ENCODE results near the gene NINJ2. TPM values are rescaled to one million over a fixed set of nuclear protein-coding genes. Genes with fewer than 3 reads are reported as not detected.

NINJ2 gene
- total RNA-seq, 1 experiment from 2014 or later: not detected

- BruUV-seq (replicated peaks): no TSS peak
- DNase-seq: no peak
- Mint-ChIP-seq H3K4me3 (ENCODE audit: low read depth, unreplicated experiment) (no peak overlapping the region), H3K27me3 (ENCODE audit: unreplicated experiment) (peaks cover 37% of the 10 kb centered on the region), H3K27ac (ENCODE audit: unreplicated experiment) (no peak overlapping the region), H3K4me1 (ENCODE audit: low read depth, unreplicated experiment) (no peaks in the 10 kb centered on the region), H3K9me3 (ENCODE audit: low read depth, unreplicated experiment) (no peaks in the 10 kb centered on the region), H3K36me3 (ENCODE audit: insufficient read depth, unreplicated experiment) (peaks cover 5% of the 10 kb centered on the region)
- TF ChIP-seq CTCF (IDR thresholded peaks at IDR 0.05; ENCODE audit: unreplicated experiment): no peak
- CTCF ChIA-PET: no interaction called here
- intact Hi-C loops (cut with micrococcal nuclease; ENCODE audit: unreplicated experiment): no loop called here
These were observed 101.2 kb downstream of the NINJ2 start for GRCh38 chr12:561908-562593.

- TF ChIP-seq CTCF (IDR thresholded peaks at IDR 0.05; ENCODE audit: unreplicated experiment): no peak
- intact Hi-C loops (cut with micrococcal nuclease; ENCODE audit: unreplicated experiment): no loop called here
- H3K27me3 Mint-ChIP-seq (ENCODE audit: unreplicated experiment): peaks cover 30% of the 10 kb centered on the region
These were observed 101.9 kb downstream of the NINJ2 start for GRCh38 chr12:561391-561705.

GRCh38 chr12:560691-561390 lies 102.4 kb downstream of the NINJ2 start:
- no TSS peak for BruUV-seq (replicated peaks)
- Mint-ChIP-seq H3K27ac (ENCODE audit: unreplicated experiment) (no peak overlapping the region), H3K9me3 (ENCODE audit: low read depth, unreplicated experiment) (no peaks in the 10 kb centered on the region), H3K27me3 (ENCODE audit: unreplicated experiment) (peaks cover 29% of the 10 kb centered on the region), H3K36me3 (ENCODE audit: insufficient read depth, unreplicated experiment) (peaks cover 5% of the 10 kb centered on the region), H3K4me3 (ENCODE audit: low read depth, unreplicated experiment) (no peak overlapping the region), H3K4me1 (ENCODE audit: low read depth, unreplicated experiment) (no peaks in the 10 kb centered on the region)
- intact Hi-C loops (cut with micrococcal nuclease; ENCODE audit: unreplicated experiment): no loop called here
- DNase-seq: no peak
- CTCF ChIA-PET: interaction anchor here (0.6 kb wide), 1 partner anchor 51 kb away, joined by 5 read pairs; no protein-coding TSS in a partner anchor
- TF ChIP-seq CTCF (IDR thresholded peaks at IDR 0.05; ENCODE audit: unreplicated experiment): no peak

More at GRCh38 chr12:561391-561705, 101.9 kb downstream of the NINJ2 start:
- BruUV-seq (replicated peaks): no TSS peak
- H3K4me1 Mint-ChIP-seq (ENCODE audit: low read depth, unreplicated experiment): no peaks in the 10 kb centered on the region
- H3K36me3 Mint-ChIP-seq (ENCODE audit: insufficient read depth, unreplicated experiment): peaks cover 5% of the 10 kb centered on the region
- CTCF ChIA-PET: no interaction called here
- DNase-seq: no peak
- H3K27ac Mint-ChIP-seq (ENCODE audit: unreplicated experiment): no peak overlapping the region
- no peak overlapping the region for H3K4me3 Mint-ChIP-seq (ENCODE audit: low read depth, unreplicated experiment)
- no peaks in the 10 kb centered on the region for H3K9me3 Mint-ChIP-seq (ENCODE audit: low read depth, unreplicated experiment)

- DNase-seq: no peak
- H3K27ac Mint-ChIP-seq (ENCODE audit: unreplicated experiment): no peak overlapping the region
- intact Hi-C loops (cut with micrococcal nuclease; ENCODE audit: unreplicated experiment): no loop called here
- no peaks in the 10 kb centered on the region for H3K9me3 Mint-ChIP-seq (ENCODE audit: low read depth, unreplicated experiment)
- H3K27me3 Mint-ChIP-seq (ENCODE audit: unreplicated experiment): peaks cover 29% of the 10 kb centered on the region
- CTCF ChIA-PET: interaction anchor here (0.6 kb wide), 1 partner anchor 50 kb away, joined by 5 read pairs; no protein-coding TSS in a partner anchor
- BruUV-seq (replicated peaks): no TSS peak
- H3K4me3 Mint-ChIP-seq (ENCODE audit: low read depth, unreplicated experiment): no peak overlapping the region
- H3K4me1 Mint-ChIP-seq (ENCODE audit: low read depth, unreplicated experiment): no peaks in the 10 kb centered on the region
- peaks cover 5% of the 10 kb centered on the region for H3K36me3 Mint-ChIP-seq (ENCODE audit: insufficient read depth, unreplicated experiment)
- TF ChIP-seq CTCF (IDR thresholded peaks at IDR 0.05; ENCODE audit: unreplicated experiment): no peak
These were observed 103.3 kb downstream of the NINJ2 start for GRCh38 chr12:559906-560455.
